IPS-NIHi7 (cell line): ENCODE results near the gene ZNF669.
A peak's percentile ranks its signal among the peaks of the same experiment; 100 is the strongest.
"Not testable (repeated sequence)": the region's sequence is repeated elsewhere in the genome, so short reads cannot be mapped to it uniquely, and the experiment has no call there.

Experiments
- DNase-seq: peaks from one replicate; pipeline ENCODE4 v3.0.0; 2012; ENCODE audit warnings: mixed read lengths; ENCODE audit errors: extremely low spot score

The ZNF669 gene

DNA sequence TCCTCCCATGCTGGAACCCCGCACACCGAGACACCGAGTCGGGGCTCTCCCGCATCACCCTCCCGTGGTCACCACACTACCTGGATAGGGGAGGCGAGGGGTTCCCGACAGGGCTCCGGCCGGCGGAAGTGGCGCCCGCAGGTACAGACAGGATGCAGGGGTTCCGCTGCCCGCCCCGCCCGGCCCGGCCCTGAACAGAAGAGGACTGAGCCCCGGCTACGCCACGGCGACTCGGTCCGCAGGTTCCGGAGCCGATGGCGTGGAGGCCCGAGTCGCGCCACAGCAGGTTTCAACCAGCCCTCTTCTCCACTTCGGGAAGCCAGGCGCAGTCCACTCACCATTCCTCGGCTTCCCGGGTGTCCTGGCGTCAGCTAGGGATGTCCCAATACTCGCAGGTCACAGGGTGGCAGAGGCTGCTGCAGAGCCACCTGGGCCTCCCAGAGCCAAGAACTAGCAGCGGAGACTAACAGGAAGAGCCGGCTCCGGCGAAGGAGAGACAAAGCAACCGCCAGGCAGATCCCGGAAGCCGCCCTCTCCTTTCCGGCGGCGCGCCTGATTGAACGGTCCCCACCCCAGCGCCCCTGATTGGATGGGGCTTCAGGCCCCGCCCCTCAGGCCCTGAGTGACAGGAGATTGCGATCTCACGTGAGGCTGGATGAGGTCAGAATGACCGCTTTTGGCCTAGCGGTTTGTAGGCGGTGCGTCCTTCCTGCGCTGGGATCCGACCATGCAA is at the start of gene ZNF669:
TSS of gene ZNF669 (minus strand) at position 498 of the 733 bp plus-strand sequence. CDS start at position 341, 157 bp downstream.
- peak; percentile 96 for DNase-seq

DNA sequence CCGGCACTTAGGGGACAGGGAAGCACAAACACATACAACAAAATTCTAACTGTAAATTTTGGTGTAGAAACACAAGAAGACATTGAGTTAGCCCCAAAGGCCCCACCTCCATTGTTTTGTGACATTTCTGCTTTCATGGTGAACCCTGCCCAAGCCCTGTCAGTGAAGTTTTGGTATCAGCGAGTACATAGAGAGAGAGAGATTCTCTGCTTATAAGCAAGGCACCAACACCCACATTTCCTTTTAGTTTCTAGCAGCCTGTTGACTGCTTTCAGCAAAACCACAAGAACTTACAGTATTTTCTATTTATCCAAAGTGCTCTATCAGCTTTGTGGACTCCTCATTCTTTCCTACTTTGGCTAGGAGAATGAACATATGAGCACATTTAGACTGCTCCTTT is 43.6 kb upstream of the ZNF669 start:
- DNase-seq = no peak

DNA sequence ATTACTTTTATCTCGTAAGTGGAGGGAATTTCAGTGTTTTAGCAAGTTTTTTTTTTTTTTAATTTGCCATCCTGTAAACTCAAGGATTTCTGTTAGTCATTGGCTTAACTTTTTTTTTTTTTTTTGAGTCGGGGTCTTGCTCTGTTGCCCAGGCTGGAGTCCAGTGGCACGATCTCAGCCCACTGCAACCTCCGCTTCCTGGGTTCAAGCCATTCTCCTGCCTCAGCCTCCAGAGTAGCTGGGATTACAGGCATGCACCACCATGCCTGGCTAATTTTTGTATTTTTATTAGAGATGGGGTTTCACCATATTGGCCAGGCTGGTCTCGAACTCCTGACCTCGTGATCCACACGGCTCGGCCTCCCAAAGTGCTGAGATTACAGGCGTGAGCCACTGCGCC is 43.0 kb upstream of the ZNF669 start:
- DNase-seq = not testable (repeated sequence)

DNA sequence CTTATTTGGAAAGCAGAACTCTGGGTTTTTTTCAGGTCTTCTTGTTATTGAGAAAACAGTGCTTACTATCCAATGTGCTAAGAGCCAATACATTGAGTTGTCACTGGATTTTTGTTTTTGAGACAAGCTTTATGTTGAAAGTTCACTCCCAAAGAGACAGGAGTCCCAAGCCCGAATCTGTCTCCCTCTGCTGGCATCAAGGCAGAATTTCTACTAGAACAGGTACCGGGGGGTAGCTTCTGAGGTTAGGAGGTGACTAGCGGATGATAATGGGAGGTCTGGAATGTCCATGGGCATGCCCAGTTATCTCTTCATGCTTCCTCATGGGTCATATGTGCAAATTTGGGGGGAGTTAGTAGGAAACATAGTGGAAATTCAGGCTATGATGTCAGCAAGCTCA is 42.5 kb upstream of the ZNF669 start:
- peak; percentile 65 for DNase-seq

DNA sequence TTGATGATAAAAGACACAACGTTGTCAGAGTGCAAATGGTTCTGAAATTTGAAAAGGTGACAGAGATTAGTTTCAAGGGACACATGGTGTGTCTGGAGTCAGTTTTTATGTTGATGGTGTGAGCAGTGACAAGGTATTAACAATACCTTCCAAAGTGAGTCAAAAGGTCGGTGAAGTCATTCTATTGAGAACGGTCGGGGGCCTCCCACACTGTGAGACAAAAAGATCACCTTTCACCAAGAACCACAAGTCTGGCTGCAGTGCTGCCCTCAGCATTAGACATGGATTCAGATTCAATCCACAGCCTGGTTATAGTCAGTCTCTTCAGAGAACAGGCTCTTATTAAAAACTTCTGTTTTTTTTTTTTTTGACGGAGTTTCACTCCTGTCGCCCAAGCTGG is 41.1 kb upstream of the ZNF669 start:
- no peak for DNase-seq

DNA sequence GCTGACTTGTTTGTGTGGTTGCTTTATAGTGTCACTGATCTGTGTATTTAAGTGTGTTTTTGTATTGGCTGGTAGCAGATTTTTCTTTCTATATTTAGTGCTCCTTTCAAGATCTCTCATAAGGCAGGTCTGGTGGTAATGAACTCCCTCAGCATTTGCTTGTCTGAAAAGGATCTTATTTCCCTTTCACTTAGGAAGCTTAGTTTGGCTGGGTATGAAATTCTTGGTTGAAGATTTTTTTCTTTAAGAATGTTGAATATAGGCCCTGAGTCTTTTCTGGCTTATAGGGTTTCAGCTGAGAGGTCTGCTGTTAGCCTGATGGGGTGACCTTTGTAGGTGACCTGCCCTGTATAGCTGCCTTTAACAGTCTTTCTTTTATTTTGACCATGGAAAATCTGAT is 35.4 kb upstream of the ZNF669 start:
- not testable (repeated sequence) for DNase-seq

DNA sequence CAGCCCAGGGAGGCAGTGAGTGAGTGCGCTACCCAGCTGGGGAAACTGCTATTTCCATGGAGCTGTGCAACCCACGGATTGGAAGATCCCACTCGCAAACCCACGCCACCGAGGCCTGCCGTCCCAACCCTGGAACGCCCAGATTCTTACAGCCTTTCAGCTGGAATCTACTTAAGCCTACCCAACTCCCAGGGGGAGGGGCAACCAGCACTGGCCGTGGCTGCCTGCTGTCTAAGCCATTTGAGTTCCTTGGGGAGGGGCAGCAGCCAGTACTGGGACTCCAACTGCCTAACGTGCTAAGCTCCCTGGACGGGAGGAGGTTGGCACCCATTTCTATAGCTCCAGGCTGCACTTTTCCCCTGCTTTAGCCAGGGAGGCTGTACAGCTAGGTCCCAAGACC is 27.1 kb upstream of the ZNF669 start:
- DNase-seq = no peak

DNA sequence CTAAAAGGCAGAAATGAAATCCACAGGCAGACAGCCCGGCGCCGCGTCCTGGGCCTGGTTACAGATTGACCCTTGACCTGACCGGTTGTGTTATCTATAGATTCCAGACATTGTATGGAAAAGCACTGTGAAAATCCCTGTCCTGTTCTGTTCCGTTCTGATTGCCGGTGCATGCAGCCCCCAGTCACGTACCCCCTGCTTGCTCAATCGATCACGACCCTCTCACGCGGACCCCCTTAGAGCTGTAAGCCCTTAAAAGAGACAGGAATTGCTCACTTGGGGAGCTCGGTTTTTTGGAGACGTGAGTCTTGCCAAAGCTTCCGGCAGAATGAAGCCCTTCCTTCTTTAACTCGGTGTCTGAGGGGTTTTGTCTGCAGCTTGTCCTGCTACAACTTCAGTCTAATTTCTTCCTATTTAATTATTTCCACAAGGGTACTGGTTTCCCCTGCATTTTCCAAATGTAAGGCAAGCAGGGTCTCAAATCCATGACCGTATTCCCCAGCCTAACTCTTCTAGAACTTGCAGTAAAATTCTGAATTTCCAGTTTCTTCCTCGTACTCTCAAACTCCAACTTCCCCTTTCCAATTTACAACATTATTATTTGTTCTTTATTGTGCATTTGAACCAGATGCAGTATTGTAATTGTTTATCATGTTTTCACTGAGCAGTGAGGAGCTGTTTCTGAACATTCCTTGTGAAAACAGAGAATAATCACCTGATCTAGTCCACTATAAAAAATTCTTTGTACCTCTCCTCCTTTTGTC is 23.5 kb upstream of the ZNF669 start:
- not testable (repeated sequence) for DNase-seq

DNA sequence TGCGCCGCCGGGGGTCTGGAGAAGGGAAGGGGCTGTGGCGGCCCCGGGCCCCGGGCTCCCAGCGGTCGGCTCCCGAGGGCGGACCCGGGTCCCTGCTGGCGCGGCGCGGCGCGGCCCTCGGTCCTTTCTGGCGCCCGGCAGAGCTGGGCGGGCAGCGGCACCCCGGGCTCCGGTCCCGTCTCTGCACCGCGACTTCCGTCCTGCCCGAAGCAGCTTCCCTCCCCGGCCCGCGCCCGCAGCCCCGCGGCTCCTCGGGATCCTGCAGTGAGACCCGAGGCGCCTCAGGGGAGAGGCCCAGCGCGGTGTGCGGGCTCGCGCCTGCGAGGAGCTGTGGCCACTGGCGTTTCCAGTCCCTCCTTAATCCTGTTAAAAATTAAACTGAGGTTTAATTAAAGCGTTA is 22.4 kb upstream of the ZNF669 start:
- DNase-seq = not testable (repeated sequence)

DNA sequence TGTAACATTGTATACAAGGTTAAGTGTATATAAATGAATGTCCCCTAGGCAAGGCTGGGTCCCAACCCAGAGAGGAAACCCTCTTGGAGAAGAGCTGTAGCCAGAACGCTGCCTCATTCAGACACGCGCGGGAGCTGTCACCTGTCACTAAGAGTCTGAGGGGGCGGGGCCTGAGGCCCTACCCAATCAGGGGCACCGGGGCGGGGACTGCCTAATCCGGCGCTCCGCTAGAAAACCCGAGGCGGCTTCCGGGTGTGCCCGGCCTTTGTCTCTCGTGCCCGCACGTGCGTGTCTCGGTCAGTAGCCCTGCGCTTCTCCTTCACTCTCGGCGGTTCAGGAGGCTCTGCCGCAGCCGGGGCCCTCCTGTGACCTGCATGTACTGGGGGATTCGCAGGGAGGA is 22.0 kb upstream of the ZNF669 start:
- DNase-seq = not testable (repeated sequence)

DNA sequence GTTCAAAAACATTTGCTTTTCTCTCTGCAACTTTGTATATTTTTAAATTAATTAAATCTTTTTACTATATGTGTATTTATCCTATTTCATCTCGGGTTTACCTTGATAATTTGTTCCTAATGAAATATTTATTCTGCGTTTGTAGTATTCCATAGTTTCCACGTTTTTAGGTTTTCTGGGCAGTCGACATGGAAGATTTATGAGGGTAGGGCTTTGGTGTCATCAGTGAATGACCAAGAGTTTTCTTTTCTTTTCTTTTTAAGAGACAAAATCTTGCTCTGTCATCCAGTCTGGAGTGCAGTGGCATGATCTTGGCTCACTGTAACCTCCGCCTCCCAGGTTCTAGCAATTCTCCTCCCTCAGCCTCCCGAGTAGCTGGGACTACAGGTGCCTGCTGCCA is 17.2 kb upstream of the ZNF669 start:
- no peak for DNase-seq

DNA sequence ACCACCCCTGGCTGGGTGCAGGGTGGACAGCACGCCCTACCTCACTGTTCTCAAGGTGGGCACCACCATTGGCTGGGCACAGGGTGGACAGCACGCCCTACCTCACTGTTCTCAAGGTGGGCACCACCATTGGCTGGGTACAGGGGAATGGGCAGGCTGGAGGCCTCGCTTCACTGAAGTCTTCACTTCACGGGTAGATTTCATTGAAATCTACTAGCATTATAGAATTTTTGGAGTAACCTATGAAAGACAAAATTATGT is 16.2 kb upstream of the ZNF669 start:
- DNase-seq = not testable (repeated sequence)

DNA sequence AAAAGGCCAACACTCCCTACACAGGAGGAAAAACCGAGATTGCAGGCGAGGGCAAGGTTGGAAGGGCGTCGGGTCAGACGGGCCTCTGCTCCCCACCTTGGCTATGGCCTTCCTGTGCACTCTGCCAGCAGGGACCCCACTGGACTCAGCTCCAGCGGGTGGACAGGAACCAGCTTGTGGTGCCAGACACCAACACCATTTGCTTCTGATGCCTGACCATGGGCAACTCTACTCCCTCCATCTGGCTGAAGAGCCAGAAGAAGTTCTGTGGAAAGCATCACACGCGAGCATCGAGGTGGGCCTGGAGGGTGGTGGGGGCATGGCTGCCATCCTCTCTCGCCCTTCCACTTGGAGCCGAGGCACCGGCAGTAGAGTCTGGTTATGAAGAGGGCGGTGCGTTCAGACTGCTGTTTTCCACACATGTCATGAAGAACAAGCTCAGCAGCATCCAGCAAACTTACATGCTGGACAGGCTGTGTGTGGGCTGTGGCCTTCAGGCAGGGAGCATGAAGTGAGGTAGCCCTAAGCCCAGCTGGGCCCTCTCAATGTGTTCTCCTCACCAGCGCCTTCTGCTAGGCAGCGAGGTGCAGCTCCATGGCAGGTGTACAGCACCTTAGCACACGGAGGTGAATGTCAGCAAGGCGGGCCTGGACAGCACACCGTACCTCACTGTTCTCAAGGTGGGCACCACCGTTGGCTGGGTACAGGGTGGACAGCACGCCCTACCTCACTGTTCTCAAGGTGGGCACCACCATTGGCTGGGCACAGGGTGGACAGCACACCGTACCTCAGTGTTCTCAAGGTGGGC is 15.6 kb upstream of the ZNF669 start:
- no peak for DNase-seq

DNA sequence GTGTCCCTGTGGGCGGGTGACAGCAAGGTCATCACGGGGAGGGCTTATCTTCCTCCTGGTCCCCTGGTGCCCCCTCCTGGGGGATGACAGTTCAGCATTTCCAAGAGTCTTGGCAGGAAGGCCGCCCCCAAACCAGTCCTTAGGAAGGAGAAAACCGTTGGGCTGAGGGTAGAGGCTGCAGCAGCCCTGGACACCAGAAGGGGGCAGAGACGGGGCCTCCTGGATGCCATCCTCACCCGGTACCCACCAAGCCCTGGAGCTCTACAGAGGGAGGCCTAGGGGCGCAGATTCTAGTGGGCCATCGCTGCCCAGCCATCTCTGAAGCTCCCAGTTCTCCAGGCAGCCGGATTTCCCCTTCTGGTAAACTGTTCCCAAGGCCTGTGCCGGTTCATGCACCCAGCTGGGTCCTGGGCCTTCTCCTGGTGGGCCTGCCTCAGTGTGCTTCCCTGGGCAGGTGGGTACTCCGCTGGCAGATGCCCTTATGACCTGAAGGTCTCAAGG is 14.8 kb upstream of the ZNF669 start:
- DNase-seq = peak; percentile 86

DNA sequence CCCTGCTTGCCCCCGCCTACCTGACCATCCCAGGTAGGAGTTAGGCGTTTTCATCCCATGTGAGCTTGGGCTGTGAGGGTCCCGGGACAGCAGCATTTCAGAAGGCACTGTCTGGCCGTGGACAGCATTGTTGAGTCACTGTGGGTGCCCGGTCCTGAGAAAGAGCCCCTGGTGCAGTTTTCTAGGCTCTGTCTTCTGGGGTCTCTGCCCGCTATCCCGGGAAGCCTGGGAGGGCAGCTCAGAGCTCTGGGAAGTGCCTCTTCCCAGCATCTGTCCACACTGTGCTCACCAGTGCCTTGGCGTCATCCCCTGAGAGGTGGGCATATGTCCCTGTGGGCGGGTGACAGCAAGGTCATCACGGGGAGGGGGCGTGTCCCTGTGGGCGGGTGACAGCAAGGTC is 11.4 kb upstream of the ZNF669 start:
- no peak for DNase-seq

DNA sequence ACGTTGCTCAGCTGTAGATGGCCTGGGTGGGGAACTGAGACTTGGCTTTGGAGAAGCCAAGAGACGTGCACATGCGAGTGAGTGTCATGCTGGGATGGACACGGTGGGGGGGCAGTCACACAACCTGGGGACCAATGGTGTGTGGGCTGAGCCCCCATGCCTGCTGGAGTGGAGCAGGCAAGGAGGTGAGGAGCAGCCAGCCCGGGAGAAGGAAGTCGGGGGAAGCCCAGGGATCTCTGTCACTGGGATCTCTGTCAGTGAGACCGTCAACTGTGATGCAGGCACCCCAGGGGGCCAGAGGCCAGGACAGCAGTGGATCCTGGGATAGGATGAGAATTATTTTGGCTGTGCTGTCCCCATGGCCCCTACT is 11.0 kb upstream of the ZNF669 start:
- no peak for DNase-seq

DNA sequence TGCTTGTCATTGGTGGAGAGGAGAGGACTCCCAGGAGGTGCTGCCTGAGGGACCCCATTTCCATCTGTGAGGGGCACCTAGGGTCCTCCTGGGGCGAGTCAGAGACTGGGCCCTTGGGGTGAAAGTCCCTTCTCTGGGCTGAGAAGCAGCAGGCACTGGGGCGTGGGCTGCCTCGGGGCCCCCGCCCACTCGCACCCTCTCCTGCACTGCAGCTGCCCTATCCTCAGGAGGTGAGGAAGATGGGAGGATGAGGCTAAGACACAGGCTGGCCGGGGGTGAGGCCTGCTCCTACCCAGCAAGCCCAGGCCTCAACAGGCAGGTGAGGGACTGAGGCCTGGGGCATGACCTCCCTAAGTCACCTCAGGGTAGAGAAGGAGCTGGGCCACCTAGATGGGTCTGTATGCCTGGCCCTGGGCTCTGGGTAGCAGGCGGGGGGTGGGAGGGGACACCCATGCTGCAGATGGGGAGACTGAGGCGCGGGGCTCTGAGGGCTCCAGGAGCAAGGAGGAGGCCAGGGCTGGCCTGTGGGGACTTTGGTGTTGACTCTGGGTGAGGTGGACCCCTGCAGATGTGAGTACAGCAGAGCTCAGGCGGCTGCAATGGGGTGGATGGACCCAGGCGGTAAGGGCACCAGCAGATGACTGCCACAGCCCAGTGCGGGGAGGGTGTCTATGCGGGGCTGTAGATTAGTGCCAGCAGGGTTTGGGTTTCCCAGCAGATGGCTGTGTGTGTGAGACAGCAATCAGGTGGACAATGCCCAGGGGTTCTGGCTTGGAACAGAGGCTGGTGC is 10.4 kb upstream of the ZNF669 start:
- DNase-seq = no peak

DNA sequence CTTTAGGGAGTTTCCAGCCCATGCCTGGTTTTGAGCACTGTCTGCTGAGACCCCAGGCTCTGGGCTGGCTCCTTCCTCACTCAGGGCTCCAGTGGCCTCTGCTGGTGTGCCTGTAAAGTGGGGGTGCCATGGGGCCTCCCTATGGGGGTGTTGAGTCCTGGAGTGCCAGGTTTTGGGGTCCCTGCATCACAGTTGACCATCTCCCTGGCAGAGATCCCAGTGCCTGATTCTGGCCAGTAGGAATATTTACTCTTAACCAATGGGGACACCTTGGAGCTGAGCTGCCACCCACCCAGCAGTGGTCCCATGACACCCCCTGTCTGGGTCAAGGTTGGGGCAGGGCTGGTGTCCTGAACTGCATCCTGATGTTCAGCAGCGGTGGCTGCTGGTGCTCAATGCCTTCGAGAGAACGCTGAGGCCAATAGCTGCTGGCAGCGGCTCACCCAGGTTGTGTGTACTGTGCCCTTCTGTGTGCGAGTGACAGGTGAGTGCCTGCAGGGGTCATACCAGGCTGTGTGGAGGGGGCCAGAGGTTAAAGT is 9.6 kb upstream of the ZNF669 start:
- DNase-seq = no peak

DNA sequence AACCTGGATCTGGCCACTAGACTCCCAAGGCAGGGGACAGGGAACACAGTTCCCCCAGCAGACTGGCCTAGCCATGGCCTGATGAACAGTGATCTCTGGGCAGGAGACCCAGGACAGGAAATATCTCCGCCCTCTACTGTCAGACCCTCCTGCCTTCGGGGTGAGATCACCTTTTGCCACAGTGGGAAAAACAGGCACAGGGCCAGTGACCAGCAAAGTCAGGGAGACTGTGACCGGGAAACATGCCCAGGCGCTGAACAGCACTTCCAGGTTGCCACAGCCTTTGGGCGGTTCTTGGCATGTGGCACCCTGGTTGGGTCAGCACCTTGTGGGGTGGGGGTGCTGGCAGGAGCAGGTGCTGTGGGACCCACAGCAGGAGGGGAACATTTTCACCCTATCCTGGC is 8.9 kb upstream of the ZNF669 start:
- peak; percentile 20 for DNase-seq

DNA sequence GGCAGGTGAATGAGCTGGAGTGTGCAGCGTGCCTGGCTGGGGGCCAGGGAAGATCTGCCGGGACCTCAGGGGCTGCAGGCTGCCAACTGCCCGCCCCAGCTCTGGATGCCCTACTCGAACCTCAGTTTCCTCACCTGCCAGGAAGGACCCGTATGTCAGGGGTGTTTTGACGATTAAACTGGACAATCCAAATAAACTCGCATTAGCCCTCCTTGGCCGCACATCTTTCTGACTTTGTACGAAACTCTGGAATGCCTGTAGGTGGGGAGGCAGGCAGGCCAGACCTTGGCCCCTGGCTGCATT is 8.3 kb upstream of the ZNF669 start:
- DNase-seq = peak; percentile 4

DNA sequence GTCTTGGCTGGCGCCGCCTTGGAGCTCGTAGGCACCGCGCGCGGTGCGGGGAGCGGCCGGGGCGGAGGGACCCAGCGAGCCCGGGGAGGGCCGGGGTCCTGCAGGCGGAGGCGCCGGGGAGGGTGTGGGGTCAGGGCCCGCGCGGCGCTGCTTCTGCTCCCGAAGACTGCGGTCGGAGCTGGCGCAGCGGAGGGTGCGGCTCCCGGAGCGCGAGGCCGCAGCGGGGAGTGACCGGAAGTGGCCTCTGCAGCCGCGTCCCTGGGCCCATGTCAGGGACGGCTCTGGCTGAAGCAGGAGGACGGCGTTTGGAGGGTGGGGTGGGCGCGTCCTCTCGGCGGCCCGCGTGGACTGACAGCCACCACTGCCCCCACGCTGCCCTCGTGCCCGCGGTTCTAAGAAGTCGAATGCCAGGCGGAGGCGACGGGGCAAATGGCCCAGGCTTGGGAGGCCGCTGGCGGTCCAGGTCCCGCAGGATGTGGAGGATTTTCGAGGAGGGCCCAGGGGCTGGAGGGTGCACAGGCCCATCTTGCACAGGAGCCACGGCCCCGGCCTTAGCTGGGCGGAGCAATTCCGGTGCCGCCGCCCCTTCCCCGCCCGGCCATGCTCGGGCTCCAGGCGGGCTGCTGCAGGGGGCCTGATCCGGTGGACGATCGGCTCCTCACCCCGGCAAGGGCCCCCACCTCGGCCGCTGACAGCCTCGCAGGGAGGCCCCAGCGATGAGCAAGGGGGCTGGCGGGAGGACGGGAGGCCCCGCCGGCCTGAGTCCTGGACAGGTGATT is 7.7 kb upstream of the ZNF669 start:
- DNase-seq = peak; percentile 55
